Loucy (cell line): ENCODE measurements around the gene TLR8.

Experiments used
- CTCF ChIP-seq: fragments of 200-600 bp; sonication (generic); conservative IDR thresholded peaks from 2 replicates; pipeline ENCODE4 v1.5.1; 2014; ENCODE audit warnings: mild to moderate bottlenecking, antibody characterized with exemption, low read length
- EZH2phosphoT487 ChIP-seq: fragments of 200-600 bp; IDR thresholded peaks from 2 replicates; pipeline ENCODE4 v1.6.1; 2018; ENCODE audit warnings: antibody characterized with exemption, mild to moderate bottlenecking, moderate library complexity, borderline replicate concordance

- TF ChIP-seq CTCF = no peak
- no peak for TF ChIP-seq EZH2phosphoT487
Measured at GRCh38 chrX:12912791-12913482, 6.5 kb downstream of the TLR8 start.
